ENCODE data around the gene B4GALT5. TPM values are rescaled to one million over a fixed set of nuclear protein-coding genes. Genes with fewer than 3 reads are reported as not detected.
A peak's percentile ranks its signal among the peaks of the same experiment; 100 is the strongest.

The B4GALT5 gene
- total RNA-seq, 2 donors from 2014 or later, result 9.3 to 12.2 TPM

DNA sequence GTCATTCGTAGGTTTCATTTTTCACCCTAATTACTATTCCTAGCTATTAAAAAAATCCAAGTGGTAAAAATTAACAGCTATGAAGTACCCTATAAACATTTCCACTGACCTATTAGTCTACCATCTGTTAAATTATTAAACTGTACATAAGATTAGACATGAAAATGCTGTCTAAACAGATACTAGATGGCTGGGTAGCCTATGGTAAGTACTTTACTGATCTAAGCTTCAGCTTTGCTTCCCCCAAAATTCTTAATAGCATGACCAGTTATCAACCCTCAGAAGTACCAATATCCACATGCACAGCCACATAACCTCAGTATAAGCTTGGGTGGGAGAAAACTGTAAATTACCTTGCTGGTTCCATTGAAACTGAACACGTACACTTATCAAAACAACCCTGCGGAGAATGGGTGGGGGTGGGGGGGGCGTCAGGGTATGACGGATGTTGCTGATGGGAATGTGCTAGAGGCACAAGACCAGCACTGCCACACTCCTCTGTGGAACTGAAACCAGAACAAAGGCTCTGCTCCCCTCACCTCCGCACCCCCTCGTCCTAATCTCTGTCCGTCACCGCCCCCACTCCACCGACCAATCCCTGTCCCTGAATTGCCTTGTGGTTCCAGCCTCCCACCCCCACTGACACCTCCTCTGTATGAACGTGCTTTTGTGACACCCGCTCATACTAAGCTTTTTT lies 45.3 kb downstream of the B4GALT5 start:
- TF ChIP-seq, protein P1, sequence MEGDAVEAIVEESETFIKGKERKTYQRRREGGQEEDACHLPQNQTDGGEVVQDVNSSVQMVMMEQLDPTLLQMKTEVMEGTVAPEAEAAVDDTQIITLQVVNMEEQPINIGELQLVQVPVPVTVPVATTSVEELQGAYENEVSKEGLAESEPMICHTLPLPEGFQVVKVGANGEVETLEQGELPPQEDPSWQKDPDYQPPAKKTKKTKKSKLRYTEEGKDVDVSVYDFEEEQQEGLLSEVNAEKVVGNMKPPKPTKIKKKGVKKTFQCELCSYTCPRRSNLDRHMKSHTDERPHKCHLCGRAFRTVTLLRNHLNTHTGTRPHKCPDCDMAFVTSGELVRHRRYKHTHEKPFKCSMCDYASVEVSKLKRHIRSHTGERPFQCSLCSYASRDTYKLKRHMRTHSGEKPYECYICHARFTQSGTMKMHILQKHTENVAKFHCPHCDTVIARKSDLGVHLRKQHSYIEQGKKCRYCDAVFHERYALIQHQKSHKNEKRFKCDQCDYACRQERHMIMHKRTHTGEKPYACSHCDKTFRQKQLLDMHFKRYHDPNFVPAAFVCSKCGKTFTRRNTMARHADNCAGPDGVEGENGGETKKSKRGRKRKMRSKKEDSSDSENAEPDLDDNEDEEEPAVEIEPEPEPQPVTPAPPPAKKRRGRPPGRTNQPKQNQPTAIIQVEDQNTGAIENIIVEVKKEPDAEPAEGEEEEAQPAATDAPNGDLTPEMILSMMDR (IDR thresholded peaks at IDR 0.05), result no peak
- TF ChIP-seq POLR2A (IDR thresholded peaks at IDR 0.05), result peak in 1 of 3 donors; percentile 23
- Histone ChIP-seq H3K4me3 (no peak overlapping the region), H3K27ac (peak overlapping the region in 3 of 4 donors; percentile 9 to 23 (median 20)), H3K36me3 (replicated peaks in 1 of 2; ENCODE audit: insufficient read depth in 1 of 2, low read depth in 2 of 2) (no peaks in the 10 kb centered on the region), H3K4me1 (peaks cover 24% of the 10 kb centered on the region), H3K9me3 (no peaks in the 10 kb centered on the region), H3K27me3 (no peaks in the 10 kb centered on the region)
- DNase-seq (peak in 3 of 4 donors; percentile 26 to 60 (median 46)), ATAC-seq (peak; percentile 45)
- WGBS, 2 donors, result 43 to 52% methylated on average over 12 of the region's 12 CpGs
- intact Hi-C loops (cut with DNase I), result no loop called here

DNA sequence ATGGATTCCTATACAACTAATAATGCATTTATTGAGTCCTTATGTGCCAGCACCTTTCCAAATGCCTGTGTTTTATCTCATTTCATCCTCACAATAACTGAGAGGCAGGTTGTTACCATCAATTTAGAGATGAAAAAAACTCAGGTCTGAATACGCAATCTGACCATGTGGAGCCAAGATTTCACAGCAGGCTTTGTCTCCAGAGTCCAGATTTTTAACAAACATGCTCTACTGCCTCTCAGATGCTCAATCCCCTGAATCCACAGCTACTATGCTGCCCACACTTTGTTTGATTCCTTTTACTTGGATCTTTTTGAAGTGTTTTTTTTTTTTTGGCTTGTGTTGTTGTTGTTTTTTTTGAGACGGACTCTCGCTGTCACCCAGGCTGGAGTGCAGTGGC lies 46.8 kb downstream of the B4GALT5 start:
- Histone ChIP-seq H3K36me3 (replicated peaks in 1 of 2; ENCODE audit: insufficient read depth in 1 of 2, low read depth in 2 of 2) (no peaks in the 10 kb centered on the region), H3K27ac (no peak overlapping the region), H3K9me3 (no peaks in the 10 kb centered on the region), H3K27me3 (no peaks in the 10 kb centered on the region), H3K4me3 (no peak overlapping the region), H3K4me1 (peaks cover 20% of the 10 kb centered on the region)
- ATAC-seq (no peak), DNase-seq (no peak)
- WGBS, 2 donors, result 50 to 72% methylated on average over 3 of the region's 3 CpGs
- intact Hi-C loops (cut with DNase I), result no loop called here
- TF ChIP-seq POLR2A (IDR thresholded peaks at IDR 0.05), result no peak
- TF ChIP-seq, protein P1 (IDR thresholded peaks at IDR 0.05), result no peak

DNA sequence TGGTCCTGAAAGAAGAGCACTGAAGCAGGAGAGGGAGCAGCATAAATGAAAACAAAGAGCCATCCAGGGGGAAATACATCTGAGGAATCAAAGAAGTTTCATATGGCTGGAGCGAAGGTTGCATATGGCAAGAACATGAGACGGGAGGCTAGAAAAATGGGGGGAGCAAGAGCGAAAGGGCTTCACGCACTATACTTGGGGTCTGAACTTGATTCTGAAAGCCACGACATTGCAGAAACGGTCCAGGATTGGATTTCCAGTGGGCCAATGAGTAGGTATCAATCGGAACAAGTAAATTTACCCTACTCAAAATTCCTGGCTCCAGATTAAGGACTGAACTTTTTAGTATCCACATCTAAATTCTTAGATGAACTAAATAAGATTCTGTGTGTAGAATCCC lies 47.9 kb downstream of the B4GALT5 start:
- no peaks in the 10 kb centered on the region for H3K27me3 ChIP-seq
- WGBS, 2 donors, result 88 to 94% methylated on average over 7 of the region's 7 CpGs
- H3K27ac ChIP-seq, result no peak overlapping the region
- H3K4me3 ChIP-seq, result no peak overlapping the region
- H3K36me3 ChIP-seq (replicated peaks in 1 of 2; ENCODE audit: insufficient read depth in 1 of 2, low read depth in 2 of 2), result no peaks in the 10 kb centered on the region
- ATAC-seq, result no peak
- H3K4me1 ChIP-seq, result peaks cover 30% of the 10 kb centered on the region
- DNase-seq, result no peak
- intact Hi-C loops (cut with DNase I), result no loop called here
- no peaks in the 10 kb centered on the region for H3K9me3 ChIP-seq
- no peak for TF ChIP-seq POLR2A (IDR thresholded peaks at IDR 0.05)
- TF ChIP-seq, protein P1 (IDR thresholded peaks at IDR 0.05), result no peak

DNA sequence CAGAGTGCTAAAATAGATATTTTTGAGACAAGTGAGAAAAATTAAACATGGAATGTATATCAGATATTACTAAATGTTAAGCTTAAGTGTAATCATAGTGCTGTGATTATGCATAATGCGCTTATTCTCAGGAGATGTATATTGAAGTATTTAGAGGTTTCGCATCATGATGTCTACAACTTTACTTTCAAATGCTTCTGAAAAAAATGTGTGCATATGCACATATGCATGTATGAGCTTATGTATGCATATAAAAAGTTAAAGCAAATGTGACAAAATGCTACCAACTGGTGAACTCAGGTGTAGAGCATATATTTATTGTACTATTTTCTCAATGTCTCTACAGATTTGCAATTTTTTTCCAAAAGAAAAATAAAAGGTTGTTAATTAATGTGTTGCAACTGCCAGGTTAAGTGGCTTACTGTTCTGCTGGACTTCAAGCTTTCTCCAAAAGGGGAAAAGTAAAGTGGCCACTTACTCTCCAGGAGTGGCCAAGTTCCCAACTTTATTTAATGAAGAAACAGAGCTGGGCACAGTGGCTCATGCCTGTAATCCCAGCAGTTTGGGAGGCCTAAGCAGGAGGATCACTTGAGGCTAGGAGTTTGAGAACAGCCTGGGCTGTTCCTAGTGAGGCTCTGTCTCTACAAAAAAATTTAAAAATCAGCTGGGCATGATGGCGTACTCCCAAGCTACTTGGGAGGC lies 48.9 kb downstream of the B4GALT5 start:
- intact Hi-C loops (cut with DNase I), result no loop called here
- no peak overlapping the region for H3K27ac ChIP-seq
- DNase-seq, result no peak
- ATAC-seq, result no peak
- 95 to 98% methylated on average over 3 of the region's 3 CpGs for whole genome bisulfite sequencing, 2 donors
- H3K27me3 ChIP-seq, result no peaks in the 10 kb centered on the region
- no peak overlapping the region for H3K4me3 ChIP-seq
- H3K4me1 ChIP-seq, result peaks cover 28% of the 10 kb centered on the region
- no peaks in the 10 kb centered on the region for H3K36me3 ChIP-seq (replicated peaks in 1 of 2; ENCODE audit: insufficient read depth in 1 of 2, low read depth in 2 of 2)
- no peaks in the 10 kb centered on the region for H3K9me3 ChIP-seq
- TF ChIP-seq, protein P1 (IDR thresholded peaks at IDR 0.05), result no peak
- no peak for TF ChIP-seq POLR2A (IDR thresholded peaks at IDR 0.05)

All from body of pancreas (tissue), 4 donors.